ENCODE measurements around the gene TMEM79. TPM values are rescaled to one million over a fixed set of nuclear protein-coding genes. Genes with fewer than 3 reads are reported as not detected.
A peak's percentile ranks its signal among the peaks of the same experiment; 100 is the strongest.

TMEM79 gene
- polyA plus RNA-seq, 1 donor: 4.3 TPM

- DNase-seq (ENCODE audit: low read depth): no peak
These were observed 20.9 kb upstream of the TMEM79 start for GRCh38 chr1:156263288-156263655.

DNA sequence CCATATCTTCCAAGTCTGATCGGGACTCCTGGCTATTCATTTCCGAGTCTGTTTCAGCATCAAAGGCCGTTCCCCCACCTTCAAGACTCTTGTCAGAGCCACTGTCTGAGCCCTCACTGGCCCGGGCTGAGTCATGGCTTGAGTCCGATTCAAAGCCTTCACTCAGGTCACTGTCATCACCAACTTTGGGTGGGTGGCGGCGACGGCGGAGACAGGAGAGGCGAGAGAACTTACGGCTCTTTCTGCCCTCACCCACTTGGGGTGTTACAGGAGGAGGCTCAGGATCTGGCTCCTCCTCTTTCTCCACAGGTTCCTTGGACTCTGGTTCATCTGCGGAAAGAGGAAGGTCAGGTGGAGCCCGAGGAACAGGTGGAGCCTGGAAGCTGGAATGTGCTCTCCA lies 18.1 kb upstream of the TMEM79 start:
- no peak for DNase-seq (ENCODE audit: low read depth)

- no peak for DNase-seq (ENCODE audit: low read depth)
These were observed 15.8 kb upstream of the TMEM79 start for GRCh38 chr1:156268336-156268735.

DNA sequence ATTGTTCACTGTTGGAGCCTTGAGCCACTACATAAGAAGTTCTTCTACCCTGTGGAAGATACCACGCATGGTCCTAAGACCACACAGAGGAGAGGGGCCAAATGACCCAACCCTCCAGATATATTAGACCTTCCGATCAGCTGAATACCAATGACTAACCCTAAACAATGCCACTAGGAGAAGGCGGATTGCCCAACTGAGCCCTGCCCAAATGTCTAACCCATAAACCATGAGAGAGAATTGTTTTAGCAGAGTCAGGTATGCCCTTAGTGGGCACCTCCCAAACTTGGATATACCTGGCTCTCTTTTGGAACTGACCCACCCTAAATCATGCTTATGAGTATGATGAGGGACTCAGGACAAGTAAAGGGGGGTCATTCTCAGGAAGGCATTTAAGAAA lies 13.8 kb upstream of the TMEM79 start:
- no peak for DNase-seq (ENCODE audit: low read depth)

DNA sequence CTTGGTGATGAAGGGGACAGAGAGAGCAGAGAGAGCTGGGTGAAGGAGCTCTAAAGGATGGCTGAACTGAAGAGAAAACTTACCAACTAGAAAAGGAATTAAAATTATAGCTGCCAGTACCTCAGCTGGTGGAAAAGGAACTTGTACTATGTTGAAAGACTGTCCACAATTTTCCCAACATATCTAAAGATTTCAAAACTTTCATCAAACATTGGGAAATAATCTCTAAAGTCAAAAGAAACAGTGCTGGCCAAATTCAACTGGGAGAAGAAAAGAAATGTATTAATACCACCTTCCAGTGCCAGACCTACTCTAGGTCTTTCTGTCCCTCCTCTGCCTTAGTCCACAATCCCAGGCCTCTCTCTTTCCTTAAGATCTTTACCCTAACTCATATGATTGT lies 7.6 kb upstream of the TMEM79 start:
- DNase-seq (ENCODE audit: low read depth): no peak

DNA sequence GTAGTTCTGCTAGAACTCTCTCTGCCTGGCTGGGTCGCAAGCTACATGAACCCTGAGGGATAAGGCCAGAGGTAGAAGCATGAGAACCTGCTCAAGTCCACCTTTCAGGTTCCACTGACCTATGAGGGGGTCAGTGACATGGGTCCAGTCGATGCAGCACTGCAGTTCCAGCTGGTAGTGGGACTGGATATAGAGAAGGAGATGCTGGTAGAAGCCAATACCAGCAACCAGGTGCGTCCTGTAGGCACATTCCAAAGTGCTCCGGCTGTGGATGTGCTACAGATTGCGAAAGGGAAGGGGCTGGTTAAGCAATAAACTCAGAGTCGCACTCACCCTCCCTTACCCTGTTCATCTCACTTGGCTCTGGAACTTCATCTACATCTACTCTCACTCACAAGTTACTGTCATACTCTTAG lies 7.2 kb upstream of the TMEM79 start:
- DNase-seq (ENCODE audit: low read depth): no peak

GRCh38 chr1:156279837-156280236 lies 4.3 kb upstream of the TMEM79 start:
- no peak for DNase-seq (ENCODE audit: low read depth)

- no peak for DNase-seq (ENCODE audit: low read depth)
These were observed 2.8 kb upstream of the TMEM79 start for GRCh38 chr1:156281281-156281680.

DNA sequence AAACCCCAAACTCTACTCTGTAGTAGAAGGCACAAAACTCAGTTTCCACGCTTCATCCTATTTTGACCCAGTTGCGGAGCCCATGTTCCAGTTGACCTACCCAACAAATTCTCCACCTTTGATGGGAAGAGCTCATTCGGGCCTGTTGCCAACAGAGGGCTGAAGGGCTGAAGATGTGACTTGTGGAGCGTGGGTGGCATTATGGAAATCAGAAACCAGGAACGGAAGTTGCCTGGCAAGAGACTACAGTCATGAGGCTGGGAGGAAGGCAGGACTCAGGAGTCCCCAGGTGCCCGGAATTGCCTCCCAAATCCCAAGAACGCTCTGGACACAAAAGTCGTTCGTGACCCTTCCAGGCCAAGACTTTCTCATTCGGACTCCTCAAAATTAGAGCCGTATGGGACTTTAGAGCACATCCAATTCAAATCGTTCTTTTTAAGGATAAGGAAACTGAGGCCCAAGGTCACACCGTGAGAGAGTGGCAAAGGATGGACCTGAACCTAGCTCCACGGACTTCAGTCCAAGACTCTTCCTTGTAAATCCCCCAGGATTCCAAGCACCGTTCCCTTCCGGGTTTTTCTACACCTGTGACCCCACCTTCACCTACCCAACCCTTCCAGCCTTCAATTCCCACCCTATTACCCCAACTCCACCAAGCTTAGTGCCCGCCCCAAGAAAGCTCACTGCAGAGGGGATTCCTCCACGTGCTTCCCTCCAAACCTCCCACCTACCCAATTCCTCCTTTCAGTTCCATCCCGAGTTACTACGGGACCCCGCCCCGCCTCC lies 2.2 kb upstream of the TMEM79 start:
- DNase-seq (ENCODE audit: low read depth): no peak

GRCh38 chr1:156282479-156283222 lies 1.5 kb upstream of the TMEM79 start, which contains the start of gene SMG5:
Gene SMG5, minus strand, starts transcription at chr1:156282825. Its CDS starts 145 bp downstream, at chr1:156282680.
- peak; percentile 99 for DNase-seq (ENCODE audit: low read depth)

GRCh38 chr1:156283521-156283920 lies 604 bp upstream of the TMEM79 start:
- no peak for DNase-seq (ENCODE audit: low read depth)

DNA sequence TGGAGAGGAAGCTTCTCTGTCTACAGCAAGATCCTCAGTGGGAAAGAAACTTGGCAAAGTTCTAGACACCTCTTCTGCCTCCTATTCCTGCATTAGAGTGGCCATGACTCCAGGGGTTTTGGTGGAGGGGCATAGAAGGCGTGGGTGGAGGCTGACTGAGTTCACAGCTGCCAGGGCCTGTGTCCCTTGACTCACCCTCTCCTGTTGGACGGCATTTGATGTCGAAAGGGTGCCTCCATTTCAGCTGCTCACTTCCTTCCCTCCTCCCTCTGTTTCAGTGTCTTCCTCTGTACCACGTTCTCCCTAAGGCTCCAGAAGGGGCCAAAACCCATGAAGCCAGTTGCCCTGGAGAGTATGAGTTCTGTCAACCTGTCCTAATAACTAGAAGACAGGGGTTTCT lies 632 bp downstream of the TMEM79 start:
- no peak for DNase-seq (ENCODE audit: low read depth)

DNA sequence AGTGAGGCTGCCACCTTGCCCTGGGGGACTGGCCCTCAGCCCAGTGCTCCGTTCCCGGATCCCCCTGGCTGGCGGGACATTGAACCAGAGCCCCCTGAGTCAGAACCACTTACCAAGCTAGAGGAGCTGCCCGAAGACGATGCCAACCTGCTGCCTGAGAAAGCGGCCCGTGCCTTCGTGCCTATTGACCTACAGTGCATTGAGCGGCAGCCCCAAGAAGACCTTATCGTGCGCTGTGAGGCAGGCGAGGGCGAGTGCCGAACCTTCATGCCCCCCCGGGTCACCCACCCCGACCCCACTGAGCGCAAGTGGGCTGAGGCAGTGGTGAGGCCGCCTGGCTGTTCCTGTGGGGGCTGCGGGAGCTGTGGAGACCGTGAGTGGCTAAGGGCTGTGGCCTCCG lies 1.3 kb downstream of the TMEM79 start:
- no peak for DNase-seq (ENCODE audit: low read depth)

- no peak for DNase-seq (ENCODE audit: low read depth)
These were observed 1.9 kb downstream of the TMEM79 start for GRCh38 chr1:156286061-156286460.

- DNase-seq (ENCODE audit: low read depth): no peak
These were observed 5.7 kb downstream of the TMEM79 start for GRCh38 chr1:156289857-156290256.

DNA sequence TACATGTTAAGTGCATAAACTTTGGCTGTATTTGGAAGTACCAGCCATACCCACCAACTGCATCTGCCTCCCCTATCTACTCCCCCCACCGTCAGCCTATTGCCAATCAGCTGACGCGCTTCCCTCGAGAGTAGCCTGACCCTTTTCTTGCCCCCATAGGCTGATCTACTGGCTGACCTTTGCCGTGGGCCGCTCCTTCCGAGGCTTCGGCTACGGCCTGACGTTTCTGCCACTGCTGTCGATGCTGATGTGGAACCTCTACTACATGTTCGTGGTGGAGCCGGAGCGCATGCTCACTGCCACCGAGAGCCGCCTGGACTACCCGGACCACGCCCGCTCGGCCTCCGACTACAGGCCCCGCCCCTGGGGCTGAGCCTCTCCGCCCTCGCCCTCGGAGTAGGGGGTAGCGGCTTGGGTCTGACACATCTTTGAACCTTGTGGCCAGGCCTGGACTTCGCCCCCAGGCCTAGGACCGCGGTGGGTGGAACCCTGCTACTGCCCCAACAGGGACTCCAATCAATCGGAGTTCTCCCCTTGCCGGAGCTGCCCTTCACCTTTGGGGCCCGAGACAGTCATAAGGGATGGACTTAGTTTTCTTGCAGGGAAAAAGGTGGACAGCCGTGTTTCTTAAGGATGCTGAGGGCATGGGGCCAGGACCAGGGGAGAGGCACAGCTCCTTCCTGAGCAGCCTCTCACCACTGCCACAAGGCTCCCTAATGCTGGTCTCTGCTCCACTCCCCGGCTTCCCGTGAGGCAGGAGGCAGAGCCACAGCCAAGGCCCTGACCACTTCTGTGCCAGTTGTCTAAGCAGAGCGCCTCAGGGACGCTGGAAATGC lies 7.3 kb downstream of the TMEM79 start:
- peak; percentile 26 for DNase-seq (ENCODE audit: low read depth)

DNA sequence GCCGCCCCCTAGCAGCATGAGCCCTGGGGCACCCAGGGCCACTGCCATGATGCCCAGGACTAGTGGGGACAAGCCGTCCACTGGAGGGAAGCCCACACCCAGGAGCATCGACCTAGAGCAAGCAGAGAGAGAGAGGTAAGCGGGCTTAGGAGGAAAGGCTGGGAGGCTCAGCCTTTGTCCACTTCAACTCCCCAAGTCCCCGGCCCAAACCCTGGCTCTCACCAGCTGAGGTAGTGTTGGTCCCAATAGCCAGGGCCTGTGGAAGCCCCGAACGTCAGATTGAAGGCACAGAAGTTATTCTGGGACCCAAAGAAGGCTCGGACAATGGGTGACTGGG lies 8.9 kb downstream of the TMEM79 start:
- DNase-seq (ENCODE audit: low read depth): no peak

- DNase-seq (ENCODE audit: low read depth): no peak
These were observed 9.8 kb downstream of the TMEM79 start for GRCh38 chr1:156293895-156294294.

GRCh38 chr1:156295391-156295947 lies 11.3 kb downstream of the TMEM79 start, which contains the start of gene GLMP:
Gene GLMP, minus strand, starts transcription at chr1:156295679. Its CDS starts 34 bp downstream, at chr1:156295645.
- peak; percentile 50 for DNase-seq (ENCODE audit: low read depth)

GRCh38 chr1:156298852-156299357 lies 14.8 kb downstream of the TMEM79 start, which contains the start of gene VHLL:
Gene VHLL, minus strand, starts transcription at chr1:156299307. Its CDS starts 118 bp downstream, at chr1:156299189.
- DNase-seq (ENCODE audit: low read depth): no peak

DNA sequence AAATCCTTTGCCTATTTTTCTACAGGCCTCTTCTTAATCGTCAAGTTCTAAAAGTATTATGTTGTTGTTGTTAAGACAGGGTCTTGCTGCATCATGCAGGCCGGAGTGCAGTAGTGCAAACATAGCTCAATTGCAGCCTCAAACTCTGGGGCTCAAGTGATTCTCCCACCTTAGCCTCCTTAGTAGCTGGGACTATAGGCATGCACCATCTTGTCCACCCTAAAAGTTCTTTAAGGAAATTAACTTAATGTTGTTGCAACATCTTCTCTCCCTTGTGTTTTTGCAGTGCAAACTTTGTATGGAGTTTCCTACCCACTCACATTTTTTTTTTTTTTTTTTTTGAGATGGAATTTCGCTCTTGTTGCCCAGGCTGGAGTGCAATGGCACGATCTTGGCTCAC lies 19.1 kb downstream of the TMEM79 start:
- no peak for DNase-seq (ENCODE audit: low read depth)

GRCh38 chr1:156305215-156305614 lies 21.1 kb downstream of the TMEM79 start:
- no peak for DNase-seq (ENCODE audit: low read depth)

Data from forelimb muscle (tissue), 1 donor.